ENCODE measurements around the gene ATP6V0C. TPM values are rescaled to one million over a fixed set of nuclear protein-coding genes. Genes with fewer than 3 reads are reported as not detected.
"Not testable (repeated sequence)": the region's sequence is repeated elsewhere in the genome, so short reads cannot be mapped to it uniquely, and the experiment has no call there.

Gene ATP6V0C
- total RNA-seq, 1 donor from 2014 or later, result 10.6 TPM

- DNase-seq (ENCODE audit: low spot score in 2 of 2); FAIRE-seq: not testable (repeated sequence)
These were observed 25.6 kb downstream of the ATP6V0C start for GRCh38 chr16:2539192-2539844.

GRCh38 chr16:2539845-2540458, 26.2 kb downstream of the ATP6V0C start:
- not testable (repeated sequence) for DNase-seq (ENCODE audit: low spot score in 2 of 2); FAIRE-seq

GRCh38 chr16:2540912-2541311, 27.2 kb downstream of the ATP6V0C start:
- not testable (repeated sequence) for DNase-seq (ENCODE audit: low spot score in 2 of 2); FAIRE-seq

GRCh38 chr16:2541409-2541808, 27.7 kb downstream of the ATP6V0C start:
- not testable (repeated sequence) for DNase-seq (ENCODE audit: low spot score in 2 of 2); FAIRE-seq

- DNase-seq (ENCODE audit: low spot score in 2 of 2); FAIRE-seq: not testable (repeated sequence)
These were observed 30.0 kb downstream of the ATP6V0C start for GRCh38 chr16:2543771-2544170.

- DNase-seq (ENCODE audit: low spot score in 2 of 2); FAIRE-seq: not testable (repeated sequence)
These were observed 36.6 kb downstream of the ATP6V0C start for GRCh38 chr16:2550283-2550878.

- not testable (repeated sequence) for DNase-seq (ENCODE audit: low spot score in 2 of 2); FAIRE-seq
These were observed 37.7 kb downstream of the ATP6V0C start for GRCh38 chr16:2551420-2551889.

GRCh38 chr16:2554709-2555425, 41.1 kb downstream of the ATP6V0C start:
- DNase-seq (ENCODE audit: low spot score in 2 of 2); FAIRE-seq: not testable (repeated sequence)

- DNase-seq (ENCODE audit: low spot score in 2 of 2); FAIRE-seq: not testable (repeated sequence)
These were observed 43.4 kb downstream of the ATP6V0C start for GRCh38 chr16:2557150-2557549.

GRCh38 chr16:2560131-2560797, 46.5 kb downstream of the ATP6V0C start:
- not testable (repeated sequence) for FAIRE-seq; DNase-seq (ENCODE audit: low spot score in 2 of 2)

- not testable (repeated sequence) for FAIRE-seq; DNase-seq (ENCODE audit: low spot score in 2 of 2)
These were observed 47.0 kb downstream of the ATP6V0C start for GRCh38 chr16:2560798-2561133.

GRCh38 chr16:2567506-2567905, 53.8 kb downstream of the ATP6V0C start:
- FAIRE-seq; DNase-seq (ENCODE audit: low spot score in 2 of 2): not testable (repeated sequence)

- FAIRE-seq; DNase-seq (ENCODE audit: low spot score in 2 of 2): not testable (repeated sequence)
These were observed 54.8 kb downstream of the ATP6V0C start for GRCh38 chr16:2568573-2568972.

Small RNA genes lying within 50 kb of the gene (small RNA-seq; reads per million reads assigned to genes)
- gene AC093525.1, result not detected
- gene MIR3178, result 0.23 reads per million
- gene MIR6768, result not detected

Other genes starting within 250 kb of the ATP6V0C start
- gene RNPS1, start 245.8 kb upstream of the ATP6V0C start, total RNA-seq, result 81.1 TPM
- gene ABCA3, start 173.2 kb upstream of the ATP6V0C start, total RNA-seq, result 36.3 TPM
- gene CCNF, start 84.5 kb upstream of the ATP6V0C start, total RNA-seq, result 12.6 TPM
- 7.7 TPM for gene TEDC2, start 53.8 kb upstream of the ATP6V0C start, total RNA-seq
- gene NTN3, start 42.7 kb upstream of the ATP6V0C start, total RNA-seq, result 3.3 TPM
- gene TBC1D24, start 38.8 kb upstream of the ATP6V0C start, total RNA-seq, result 24.5 TPM
- 11.4 TPM for gene AMDHD2, start 6.4 kb downstream of the ATP6V0C start, total RNA-seq
- 0.41 TPM for gene CEMP1, start 17.5 kb downstream of the ATP6V0C start, total RNA-seq
- 28.5 TPM for gene PDPK1, start 24.1 kb downstream of the ATP6V0C start, total RNA-seq
- gene KCTD5, start 168.6 kb downstream of the ATP6V0C start, total RNA-seq, result 21.2 TPM
- gene PRSS27, start 206.3 kb downstream of the ATP6V0C start, total RNA-seq, result 1.6 TPM
- 40.8 TPM for gene SRRM2, start 238.7 kb downstream of the ATP6V0C start, total RNA-seq

All from frontal cortex (tissue), 4 donors.